ENCODE data around the gene IPPK.

The IPPK gene, protein sequence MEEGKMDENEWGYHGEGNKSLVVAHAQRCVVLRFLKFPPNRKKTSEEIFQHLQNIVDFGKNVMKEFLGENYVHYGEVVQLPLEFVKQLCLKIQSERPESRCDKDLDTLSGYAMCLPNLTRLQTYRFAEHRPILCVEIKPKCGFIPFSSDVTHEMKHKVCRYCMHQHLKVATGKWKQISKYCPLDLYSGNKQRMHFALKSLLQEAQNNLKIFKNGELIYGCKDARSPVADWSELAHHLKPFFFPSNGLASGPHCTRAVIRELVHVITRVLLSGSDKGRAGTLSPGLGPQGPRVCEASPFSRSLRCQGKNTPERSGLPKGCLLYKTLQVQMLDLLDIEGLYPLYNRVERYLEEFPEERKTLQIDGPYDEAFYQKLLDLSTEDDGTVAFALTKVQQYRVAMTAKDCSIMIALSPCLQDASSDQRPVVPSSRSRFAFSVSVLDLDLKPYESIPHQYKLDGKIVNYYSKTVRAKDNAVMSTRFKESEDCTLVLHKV

DNA sequence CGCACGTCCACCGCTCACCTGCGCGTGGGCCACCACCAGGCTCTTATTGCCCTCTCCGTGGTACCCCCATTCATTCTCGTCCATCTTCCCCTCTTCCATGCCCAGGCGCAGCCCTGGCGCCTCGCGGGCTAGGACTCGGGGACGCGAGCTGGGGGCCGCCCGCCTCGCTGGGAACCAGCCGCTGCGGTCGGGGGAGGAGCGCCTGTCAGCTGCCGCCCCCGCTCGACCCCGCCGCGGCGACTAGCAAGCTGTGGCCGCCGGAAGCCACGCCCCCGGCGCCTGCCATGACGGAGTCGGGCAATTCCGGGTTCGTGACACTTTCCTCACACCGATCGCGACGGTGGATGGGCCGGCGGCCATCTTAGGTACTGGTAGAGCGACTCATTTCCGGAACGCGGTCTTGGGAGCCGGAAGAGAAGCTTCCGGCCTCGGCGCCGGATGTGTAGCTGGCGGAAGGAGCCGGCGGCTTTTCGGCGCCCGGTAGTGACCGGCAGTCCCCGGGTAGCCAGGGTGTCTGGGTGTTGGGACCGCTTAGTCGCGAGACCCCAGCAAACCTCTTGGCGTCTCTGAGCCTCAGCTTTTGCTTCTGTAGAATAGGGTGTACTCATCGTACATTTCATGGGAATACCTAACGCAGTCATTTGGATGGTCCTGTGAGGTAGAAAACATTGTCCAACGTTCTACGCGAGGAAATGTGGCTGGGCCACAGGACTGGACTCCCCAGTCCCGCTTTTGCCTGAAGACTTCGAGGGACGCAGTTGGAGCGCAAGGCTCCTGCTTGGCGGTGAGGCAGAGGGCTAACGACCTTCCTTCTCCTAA, at the start of gene IPPK:
IPPK (minus strand) TSS at position 242 of the 819 bp plus-strand sequence; CDS start at position 99, 143 bp downstream.
- peak; percentile 97 for DNase-seq (ENCODE audit: low read depth, low spot score)

DNA sequence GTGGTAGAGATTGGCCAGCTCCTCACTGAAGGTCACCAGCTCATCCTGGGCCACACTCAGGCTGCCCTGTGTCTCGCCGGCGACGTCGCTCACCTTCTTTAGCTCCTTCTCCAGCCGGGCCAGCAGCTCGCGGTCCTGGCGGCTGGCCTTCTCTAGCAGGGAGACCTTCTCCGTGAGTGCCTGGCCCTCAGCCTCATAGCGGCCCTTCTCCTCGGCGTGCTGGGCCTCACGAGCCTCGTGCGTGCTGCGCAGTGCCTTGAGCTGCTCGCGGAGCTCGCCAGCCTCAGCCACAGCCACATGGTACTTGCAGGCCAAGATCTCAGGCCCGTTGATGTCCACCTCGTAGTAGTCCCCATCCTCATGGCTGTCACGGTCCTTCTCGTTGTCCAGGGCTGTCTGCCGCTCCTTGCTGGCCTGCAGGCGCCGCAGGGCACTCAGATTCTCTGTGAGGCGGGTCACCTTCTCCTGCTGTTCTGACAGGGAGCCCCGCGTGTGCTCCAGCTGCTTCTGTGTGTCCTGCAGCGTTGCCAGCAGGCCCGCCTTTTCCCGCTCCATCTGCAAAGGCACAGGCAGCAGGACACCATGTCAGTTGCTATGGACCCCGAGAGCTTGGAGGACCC, 49.2 kb upstream of the IPPK start:
- DNase-seq (ENCODE audit: low read depth, low spot score): no peak

DNA sequence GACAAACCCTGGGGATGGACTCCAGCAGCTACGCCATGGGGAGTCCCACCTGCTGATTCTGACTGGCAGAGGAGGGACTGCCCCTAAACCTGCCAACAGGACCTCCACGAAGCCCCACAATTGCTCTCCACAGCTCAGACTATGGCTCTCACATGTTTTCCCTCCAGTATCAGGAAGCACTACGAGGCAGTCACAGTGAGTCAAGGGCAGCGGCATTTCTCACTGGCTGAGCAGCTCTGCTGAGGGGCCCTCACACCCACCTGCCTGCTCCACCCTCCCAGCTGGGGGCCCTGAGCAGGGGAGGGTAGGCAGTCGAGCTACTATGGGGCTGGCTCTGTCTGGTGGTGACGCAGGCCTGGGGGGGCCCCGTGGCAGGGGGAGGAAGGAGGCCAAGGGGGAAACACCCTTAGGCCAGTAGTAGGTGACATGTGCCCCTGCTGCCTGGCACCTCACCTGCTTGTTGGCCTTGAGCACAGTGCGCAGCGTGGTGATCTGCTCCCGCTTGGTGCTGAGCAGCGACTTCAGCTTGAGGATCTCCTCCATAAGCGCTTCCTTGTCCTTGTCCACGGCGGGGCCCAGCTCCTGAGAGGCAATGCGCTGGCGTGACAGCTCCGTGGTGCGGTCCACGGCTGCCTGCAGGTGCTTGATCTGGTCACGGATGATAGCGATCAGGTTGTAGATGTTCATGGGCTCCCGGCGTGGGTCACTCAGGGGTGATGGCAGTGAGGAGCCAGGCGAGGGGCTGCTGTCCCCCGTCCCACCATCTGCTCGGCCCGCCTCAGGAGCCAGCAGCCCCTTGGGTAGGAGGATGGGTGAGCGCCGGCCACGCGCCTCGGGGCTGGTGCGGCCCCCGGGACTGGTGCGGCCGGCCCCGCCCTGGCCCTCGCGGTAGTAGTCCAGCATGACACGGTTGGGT, 48.4 kb upstream of the IPPK start:
- DNase-seq (ENCODE audit: low read depth, low spot score): no peak

DNA sequence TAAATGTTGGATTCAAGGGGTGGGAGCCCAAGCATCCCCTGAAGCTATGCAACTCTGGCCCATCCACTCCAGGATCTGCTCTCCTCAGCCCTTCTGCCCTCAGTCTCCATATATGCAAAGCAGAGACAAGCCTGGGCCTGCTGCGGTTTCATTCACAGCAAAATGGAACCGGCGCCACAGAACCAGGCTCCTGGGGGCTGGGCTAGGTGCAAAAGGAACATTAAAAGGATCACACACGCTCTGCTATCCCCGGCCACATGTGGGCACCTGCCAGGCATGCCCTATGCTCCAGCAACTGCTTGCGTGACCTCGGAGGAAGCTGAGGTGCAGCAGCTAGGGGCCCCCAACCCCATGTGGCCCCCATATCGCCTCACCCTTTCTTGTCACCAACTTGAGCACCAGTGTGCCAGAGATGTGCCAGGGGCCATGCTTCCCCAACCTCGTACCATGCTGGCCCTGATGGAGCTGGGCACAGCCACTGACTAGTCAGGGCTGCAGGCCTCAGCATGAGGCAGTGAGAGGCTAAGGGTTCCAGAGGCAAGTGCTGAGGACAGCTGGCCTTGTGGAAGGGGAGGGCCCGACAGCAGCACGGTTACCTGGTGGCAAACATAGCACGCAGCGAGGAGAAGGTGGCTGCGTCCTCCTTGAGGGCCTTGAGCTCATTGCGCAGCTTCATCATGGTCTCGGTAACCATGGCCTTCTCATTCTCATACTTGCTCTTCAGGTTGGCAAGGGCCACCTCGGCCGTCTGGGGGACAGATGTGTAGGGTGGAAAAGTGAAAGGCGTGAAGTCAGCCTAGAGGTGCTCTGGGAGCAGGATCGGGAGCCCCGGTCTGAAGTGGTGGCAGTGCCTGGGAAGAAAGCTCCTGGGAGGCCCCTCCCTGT, 47.5 kb upstream of the IPPK start:
- DNase-seq (ENCODE audit: low read depth, low spot score): no peak

DNA sequence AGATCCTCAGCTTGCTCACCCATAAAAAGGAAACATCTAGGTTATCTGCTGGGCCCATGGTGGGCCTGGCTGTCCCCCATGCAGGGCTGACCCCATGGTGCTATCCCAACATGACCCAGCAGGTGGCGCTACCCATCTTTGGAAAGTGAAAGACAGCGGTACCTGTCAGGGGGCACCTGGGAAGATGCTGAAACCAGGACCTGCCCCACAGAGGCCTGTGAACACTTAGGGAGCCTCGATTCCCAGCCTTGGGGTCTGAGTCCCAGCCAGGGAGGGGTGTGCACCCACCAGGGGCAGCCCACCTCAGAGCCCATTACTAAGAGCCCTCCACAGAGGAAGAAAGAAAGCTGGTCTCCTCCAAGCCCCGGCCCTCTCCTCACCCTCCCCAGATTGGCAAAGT, 46.6 kb upstream of the IPPK start:
- DNase-seq (ENCODE audit: low read depth, low spot score): peak; percentile 12

DNA sequence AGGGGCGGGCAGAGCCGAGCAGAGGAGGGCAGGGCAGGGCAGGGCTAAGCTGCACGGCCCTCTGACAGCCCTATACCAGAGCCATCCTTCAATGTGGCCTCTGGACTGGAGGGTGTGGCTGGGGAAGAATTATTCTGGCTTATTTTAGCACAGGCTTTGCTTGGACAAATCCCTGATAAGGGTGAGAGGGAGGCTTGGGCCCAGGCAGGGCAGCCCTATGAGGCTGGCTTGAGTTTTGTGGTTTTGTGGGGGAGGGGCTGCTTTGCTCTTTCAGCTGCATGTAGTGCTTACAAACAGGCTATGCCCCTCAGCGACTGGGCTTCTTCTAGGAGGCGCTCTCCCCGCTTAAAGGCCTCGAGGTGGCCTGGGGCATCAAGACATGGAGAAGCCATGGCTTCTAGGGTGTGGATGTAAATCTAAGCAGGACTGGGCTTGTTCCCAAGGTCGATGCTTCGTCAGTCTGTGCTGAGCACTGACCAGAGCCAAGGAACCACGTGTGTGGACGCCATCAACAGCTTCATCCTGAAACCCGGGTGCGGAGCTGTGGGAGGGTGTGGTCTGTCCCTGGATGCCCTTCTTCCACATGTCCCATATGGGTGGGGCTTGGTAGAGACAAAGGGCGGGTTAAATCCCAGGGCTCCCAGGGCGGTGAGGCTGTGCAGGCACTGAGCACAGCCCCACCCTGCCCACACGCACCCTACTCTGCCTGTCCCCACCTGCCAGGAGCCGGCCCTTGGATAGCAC, 45.7 kb upstream of the IPPK start:
- DNase-seq (ENCODE audit: low read depth, low spot score): no peak

DNA sequence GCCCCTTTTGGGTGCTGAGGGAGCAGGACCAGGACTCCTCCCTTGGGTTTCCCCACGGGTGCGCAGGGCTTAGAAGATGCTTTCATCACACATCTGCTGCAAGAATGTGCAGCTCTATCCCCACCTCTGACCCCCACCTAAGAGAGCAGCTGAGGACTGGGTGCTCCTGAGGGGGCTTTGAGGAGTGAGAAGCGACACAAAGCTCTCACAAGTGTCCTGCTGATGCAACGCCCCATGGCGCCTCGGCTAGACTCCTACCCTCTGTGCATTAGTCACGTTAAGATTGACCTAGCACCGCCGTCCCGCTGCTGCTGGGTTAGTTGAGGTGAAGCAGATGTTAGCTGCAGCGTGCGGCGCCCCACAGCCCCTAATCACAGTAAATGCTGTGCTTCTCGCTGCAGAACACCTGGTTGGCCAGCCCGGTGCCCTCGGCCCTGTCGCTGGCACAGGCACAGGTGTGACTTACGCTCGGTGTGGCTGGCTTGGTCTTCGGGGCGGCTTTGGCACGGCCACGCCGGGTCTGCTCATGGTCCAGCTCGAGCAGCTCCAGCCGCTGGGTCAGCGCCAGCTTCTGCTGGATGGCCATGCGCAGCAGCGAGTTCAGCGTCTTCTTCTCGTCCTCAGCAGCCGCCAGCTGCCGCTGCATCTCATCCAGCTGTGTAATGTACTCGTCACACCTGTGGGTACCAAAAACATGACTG, 45.0 kb upstream of the IPPK start:
- no peak for DNase-seq (ENCODE audit: low read depth, low spot score)

DNA sequence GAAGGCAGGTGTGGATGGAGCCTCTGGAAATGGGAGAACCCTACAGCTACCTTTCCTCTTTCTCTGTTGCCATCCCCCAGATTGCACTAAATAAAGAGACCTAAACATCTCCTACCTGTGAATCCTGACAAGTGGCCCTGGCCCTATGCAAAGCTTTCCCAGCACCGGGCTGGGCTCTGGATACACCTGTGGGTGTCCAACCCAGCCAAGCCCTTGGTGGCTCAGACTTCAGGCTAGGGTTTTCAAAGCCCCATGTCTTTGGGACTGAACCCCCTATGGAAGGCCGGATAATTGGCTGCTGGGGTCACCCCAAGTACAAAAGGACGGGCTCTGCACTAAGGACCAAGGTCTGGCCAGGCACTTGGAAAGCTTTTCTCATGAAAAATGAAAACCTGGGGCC, 44.1 kb upstream of the IPPK start:
- DNase-seq (ENCODE audit: low read depth, low spot score): no peak

DNA sequence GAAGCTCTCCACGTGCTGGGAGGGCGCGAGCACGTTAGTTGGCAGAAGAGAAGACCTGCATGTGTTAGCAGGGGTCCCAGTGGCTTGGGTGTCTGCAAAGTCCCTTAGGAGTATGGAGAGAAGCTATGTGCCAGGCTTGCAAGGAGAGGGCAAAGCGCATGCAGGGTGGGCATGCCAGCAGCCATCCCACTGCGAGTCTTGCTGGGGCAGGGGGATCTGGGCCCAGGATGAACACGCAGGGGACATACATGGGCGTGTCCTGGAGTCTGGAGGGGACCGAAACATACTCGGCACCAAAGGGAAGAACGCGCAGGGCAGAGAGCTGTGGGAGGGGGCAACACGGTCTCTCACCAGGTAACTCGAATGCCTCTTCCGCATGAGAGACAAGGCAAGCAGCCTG, 43.6 kb upstream of the IPPK start:
- no peak for DNase-seq (ENCODE audit: low read depth, low spot score)

DNA sequence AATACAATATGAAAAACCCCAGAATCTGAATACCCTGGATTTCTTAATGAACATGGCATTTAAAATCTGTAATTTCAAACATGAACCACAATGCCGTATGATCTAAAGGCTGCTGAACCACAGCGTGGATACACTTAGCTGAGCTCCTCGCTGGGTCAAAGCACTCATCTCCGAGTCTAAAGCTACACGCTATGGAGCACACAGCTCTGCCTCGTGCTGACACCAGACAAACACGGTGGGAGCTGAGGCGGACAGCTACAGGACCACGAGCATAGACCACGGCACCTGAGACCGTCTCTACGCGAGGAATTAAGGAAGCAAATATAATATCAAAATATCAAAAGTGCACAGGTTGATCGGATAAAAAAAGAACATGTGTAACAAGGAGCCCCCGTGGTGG, 42.8 kb upstream of the IPPK start:
- no peak for DNase-seq (ENCODE audit: low read depth, low spot score)

DNA sequence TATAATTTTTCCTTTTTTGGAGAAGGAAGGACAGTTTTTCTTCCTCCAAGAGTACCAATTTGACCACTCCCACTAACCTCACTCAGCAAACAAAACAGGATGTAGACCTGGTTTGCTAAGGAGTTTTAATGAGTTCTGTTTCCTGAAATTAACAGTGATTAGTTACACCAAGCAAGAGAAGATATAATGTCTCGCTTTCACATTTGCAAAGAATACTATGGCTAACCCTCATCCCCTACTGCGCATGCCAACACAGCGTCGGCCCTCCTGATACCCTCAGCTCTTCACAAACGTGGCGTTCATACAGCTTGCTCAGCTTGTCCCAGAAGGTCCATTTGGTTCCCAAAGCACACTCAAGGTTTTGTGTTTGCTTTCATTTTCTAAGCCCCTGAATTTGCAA, 41.9 kb upstream of the IPPK start:
- no peak for DNase-seq (ENCODE audit: low read depth, low spot score)

DNA sequence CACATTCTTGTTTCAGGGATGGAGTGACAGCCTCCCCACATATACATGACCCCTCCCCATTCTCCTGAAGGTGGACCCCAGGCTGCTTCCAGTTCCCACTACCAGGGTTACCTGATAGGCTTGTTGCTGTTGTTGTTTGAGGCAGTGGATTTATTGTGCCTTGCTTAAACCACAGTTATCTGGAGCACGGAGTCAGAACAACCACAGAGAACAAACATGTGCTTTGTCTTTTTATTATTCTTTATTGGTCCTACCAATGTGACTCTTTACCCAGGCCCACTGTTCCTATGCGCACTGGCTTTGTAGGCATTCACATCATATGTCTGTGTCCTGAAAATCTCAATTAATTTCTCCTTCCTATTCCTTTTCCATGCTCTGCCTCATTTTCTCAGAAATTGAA, 41.2 kb upstream of the IPPK start:
- DNase-seq (ENCODE audit: low read depth, low spot score): no peak

DNA sequence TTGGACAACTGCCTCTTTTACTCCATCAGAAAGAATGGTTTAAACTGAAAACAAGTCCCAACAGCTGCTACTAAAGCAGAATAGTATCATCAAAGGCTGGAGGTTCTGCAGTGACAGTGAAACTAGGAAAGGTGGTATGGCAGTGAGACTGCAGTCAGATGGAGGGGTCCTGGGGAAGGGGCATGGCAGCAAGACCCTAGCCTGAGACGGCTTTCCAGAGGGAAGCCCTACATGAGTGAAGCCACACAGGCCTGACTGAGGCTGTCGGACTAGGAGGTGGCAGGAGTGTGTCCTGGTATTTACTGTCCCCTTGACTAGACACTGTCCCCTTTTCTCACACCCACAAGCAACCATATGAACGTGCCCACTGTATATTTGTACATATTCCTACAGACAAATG, 40.4 kb upstream of the IPPK start:
- DNase-seq (ENCODE audit: low read depth, low spot score): no peak

DNA sequence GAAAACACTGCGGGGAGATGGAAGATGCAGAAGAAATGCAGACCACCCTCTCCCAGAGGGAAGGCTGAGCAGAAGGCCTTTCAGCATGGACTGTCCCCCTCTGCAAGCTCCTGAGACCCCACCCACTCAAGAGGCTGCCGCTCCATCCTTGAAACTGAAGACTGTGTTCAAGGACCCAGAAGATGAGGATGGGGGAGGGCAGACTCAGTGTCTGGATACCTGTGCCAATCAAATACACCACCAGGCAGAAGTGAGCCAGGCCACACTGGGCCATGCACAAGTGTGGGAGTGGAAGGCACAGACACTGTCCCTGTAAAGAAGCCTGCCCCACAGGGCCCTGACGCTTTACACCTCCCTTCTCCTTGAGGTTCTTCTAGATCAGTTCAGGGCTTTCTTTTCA, 40.0 kb upstream of the IPPK start:
- no peak for DNase-seq (ENCODE audit: low read depth, low spot score)

DNA sequence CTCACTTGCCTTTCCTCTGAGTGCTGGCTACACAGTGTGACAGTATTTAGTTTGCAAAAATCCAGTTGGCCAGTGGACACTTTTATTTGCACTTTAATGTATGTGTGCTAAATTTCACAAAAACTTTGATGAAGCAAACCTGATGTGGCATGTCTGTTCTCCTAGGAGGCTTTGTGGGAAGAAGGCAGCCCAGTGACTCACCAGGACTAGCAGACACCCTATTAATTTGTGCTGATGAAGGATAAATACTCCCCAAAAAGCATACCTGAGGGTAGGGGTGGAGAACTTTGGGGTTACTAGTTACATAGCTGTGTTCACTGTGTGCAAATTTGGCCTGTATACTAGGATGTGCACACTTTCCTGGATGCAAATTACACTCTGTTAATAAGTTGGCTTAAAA, 39.3 kb upstream of the IPPK start:
- no peak for DNase-seq (ENCODE audit: low read depth, low spot score)

DNA sequence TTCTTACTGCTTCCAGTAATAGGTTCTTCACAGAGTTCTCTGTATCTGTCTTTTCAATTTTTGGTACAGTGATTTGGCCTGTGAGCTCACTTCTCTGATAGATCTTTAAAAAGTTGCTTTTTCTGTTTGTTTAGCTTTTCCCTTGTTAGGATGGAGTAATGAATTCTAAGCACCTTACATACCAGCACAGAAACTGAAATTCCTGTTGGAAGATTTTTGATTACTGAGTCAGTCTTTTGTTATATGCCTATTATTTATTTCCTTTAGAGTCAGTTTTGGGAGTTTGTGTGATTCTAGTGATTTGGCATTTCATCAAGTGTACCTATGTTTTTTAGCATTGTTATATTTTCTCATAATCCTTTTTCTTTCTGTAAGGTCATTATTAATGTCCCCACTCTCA, 37.6 kb upstream of the IPPK start:
- DNase-seq (ENCODE audit: low read depth, low spot score): no peak

DNA sequence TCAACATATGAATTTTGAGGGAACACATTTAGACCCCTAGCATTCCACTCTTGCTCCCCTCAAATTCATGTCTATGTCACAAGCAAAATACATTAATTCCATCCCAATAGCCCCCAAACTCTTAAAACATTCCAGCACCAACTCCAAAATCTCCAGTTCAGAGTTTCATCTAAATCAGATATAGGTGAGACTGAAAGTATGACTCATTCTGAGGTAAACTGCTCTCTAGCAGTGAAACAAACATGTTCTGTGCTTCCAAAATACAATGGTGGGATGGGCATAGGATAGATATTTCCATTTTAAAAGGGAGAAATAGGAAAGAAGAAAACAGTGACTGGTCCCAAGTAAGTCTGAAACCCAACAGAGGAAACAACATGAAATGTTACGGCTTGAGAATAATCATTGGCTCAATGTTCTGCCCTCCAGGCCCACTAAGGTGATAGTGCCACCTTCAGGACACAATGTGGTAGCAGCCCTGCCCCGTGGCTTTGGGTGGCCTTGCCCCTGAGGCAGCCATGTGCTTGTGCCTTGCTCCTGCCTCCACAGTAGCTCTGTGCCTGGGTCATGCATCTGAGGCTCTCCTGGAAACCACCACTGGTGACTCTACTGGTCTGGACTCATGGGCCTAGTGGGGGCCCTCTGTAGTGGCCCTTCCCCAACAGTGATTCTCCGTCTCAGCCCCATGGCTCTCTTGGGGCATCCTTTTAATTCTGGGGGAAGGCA, 36.4 kb upstream of the IPPK start:
- no peak for DNase-seq (ENCODE audit: low read depth, low spot score)

DNA sequence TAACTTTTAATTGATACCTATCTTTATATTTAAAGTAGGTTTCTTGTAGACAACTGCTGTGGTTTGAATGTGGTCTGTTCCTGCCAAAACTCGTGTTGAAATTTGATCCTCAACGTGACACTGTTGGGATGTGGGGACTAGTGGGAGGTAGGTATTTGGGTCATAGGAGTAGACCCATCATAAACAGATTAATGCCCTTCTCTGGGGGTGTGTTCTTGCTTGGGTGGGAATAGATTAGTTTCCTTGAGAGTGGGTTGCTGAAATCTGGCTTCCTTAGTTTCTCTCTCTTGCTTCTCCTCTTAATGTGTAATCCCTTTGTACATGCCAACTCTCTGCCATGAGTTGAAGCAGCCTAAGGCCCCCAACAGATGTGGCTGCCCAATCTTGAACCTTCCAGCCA, 34.6 kb upstream of the IPPK start:
- DNase-seq (ENCODE audit: low read depth, low spot score): no peak

Measured in smooth muscle cell of the brain vasculature (primary cell).